Eye (tissue), 1 donor: ENCODE measurements around the gene CLOCK.

Source experiments
- DNase-seq: peaks from one replicate; pipeline ENCODE4 v3.0.0-alpha.2; 2015

The CLOCK gene

GRCh38 chr4:55540271-55540670, 6.4 kb downstream of the CLOCK start:
- DNase-seq, result no peak

GRCh38 chr4:55539658-55540057, 7.1 kb downstream of the CLOCK start:
- DNase-seq, result no peak

GRCh38 chr4:55538531-55538930, 8.2 kb downstream of the CLOCK start:
- DNase-seq, result no peak

GRCh38 chr4:55534306-55534705, 12.4 kb downstream of the CLOCK start:
- no peak for DNase-seq

GRCh38 chr4:55530691-55531090, 16.0 kb downstream of the CLOCK start:
- no peak for DNase-seq

- DNase-seq, result no peak
These were observed 16.5 kb downstream of the CLOCK start for GRCh38 chr4:55530167-55530566.

- DNase-seq, result no peak
These were observed 18.2 kb downstream of the CLOCK start for GRCh38 chr4:55528491-55528890.

GRCh38 chr4:55524844-55525571, 21.7 kb downstream of the CLOCK start:
- DNase-seq, result no peak

- no peak for DNase-seq
These were observed 28.3 kb downstream of the CLOCK start for GRCh38 chr4:55518442-55518841.

- DNase-seq, result no peak
These were observed 29.0 kb downstream of the CLOCK start for GRCh38 chr4:55517526-55518229.

- DNase-seq, result no peak
These were observed 33.7 kb downstream of the CLOCK start for GRCh38 chr4:55512922-55513571.

GRCh38 chr4:55512077-55512476, 34.6 kb downstream of the CLOCK start:
- no peak for DNase-seq

- DNase-seq, result no peak
These were observed 36.0 kb downstream of the CLOCK start for GRCh38 chr4:55510685-55511084.

- DNase-seq, result no peak
These were observed 37.4 kb downstream of the CLOCK start for GRCh38 chr4:55509266-55509665.

- no peak for DNase-seq
These were observed 39.1 kb downstream of the CLOCK start for GRCh38 chr4:55507612-55508011.

GRCh38 chr4:55503169-55503568, 43.5 kb downstream of the CLOCK start:
- no peak for DNase-seq

GRCh38 chr4:55500072-55500471, 46.6 kb downstream of the CLOCK start:
- no peak for DNase-seq

- DNase-seq, result peak; percentile 84
These were observed 47.2 kb downstream of the CLOCK start for GRCh38 chr4:55499495-55499894.

- DNase-seq, result no peak
These were observed 48.7 kb downstream of the CLOCK start for GRCh38 chr4:55498051-55498450.

GRCh38 chr4:55491486-55491885, 55.2 kb downstream of the CLOCK start:
- DNase-seq, result no peak

GRCh38 chr4:55488716-55489115, 58.0 kb downstream of the CLOCK start:
- DNase-seq, result no peak

- DNase-seq, result no peak
These were observed 60.9 kb downstream of the CLOCK start for GRCh38 chr4:55485821-55486220.

- no peak for DNase-seq
These were observed 63.4 kb downstream of the CLOCK start for GRCh38 chr4:55483315-55483714.
